Right cardiac atrium (tissue), 5 donors: ENCODE data around the gene IGFN1. TPM values are rescaled to one million over a fixed set of nuclear protein-coding genes. Genes with fewer than 3 reads are reported as not detected.

ENCODE experiments used
- ATAC-seq, 2 donors: fragments of 200-7000 bp; cut with Tn5 transposase; one replicate each; pipeline versions ENCODE4 v1.8.0 to v1.9.1; 2020; ENCODE audit warnings: moderate library complexity in 2 of 2, mild to moderate bottlenecking in 1 of 2
- DNase-seq, 3 donors: peaks; one replicate each; pipeline ENCODE4 v3.0.0-alpha.2; 2020
- H3K27ac ChIP-seq: one replicate; pipeline ENCODE4 v1.5.1; 2013; ENCODE audit warnings: mild to moderate bottlenecking, low read length, control low read depth, moderate library complexity
- H3K27me3 ChIP-seq: one replicate; pipeline ENCODE4 v1.6.1; 2013; ENCODE audit not compliant: control insufficient read depth, insufficient read depth
- H3K4me1 ChIP-seq: one replicate; pipeline ENCODE4 v1.6.1; 2013; ENCODE audit warnings: low read length; ENCODE audit not compliant: control insufficient read depth, insufficient read depth
- H3K4me3 ChIP-seq: one replicate; pipeline ENCODE4 v1.5.1; 2013; ENCODE audit warnings: low read length, control low read depth
- H3K9me3 ChIP-seq: one replicate; pipeline ENCODE4 v1.6.1; 2013; ENCODE audit warnings: low read length; ENCODE audit not compliant: control insufficient read depth
- WGBS: extraction: QIAGEN DNeasy Blood & Tissue Kit; methylation state at CpG from one replicate; pipeline ENCODE4 v1.1.7; 2013; 5-methylcytosine and 5-hydroxymethylcytosine counted together
- intact Hi-C, 4 donors: fragments of 100-400 bp; cut with DNase I; formaldehyde crosslinking; loops; one replicate each; pipeline versions ENCODE4 v1.11.0 to v1.14.0; 2022 to 2023
- polyA plus RNA-seq: library from polyadenylated mRNA; stranded (reverse); fragments of 200-250 nt; gene quantifications from one replicate; pipeline ENCODE4 v1.2.3, GENCODE V29; 2013
- total RNA-seq, 4 donors: library from RNA; stranded (reverse); fragmentation: NEBNext Ultra II Directional; extraction: Animal tissue kit (Norgen Biotek cat#: 25700); gene quantifications; one replicate each; pipeline ENCODE4 v1.2.1, GENCODE V29; 2021
- donor health status: healthy with polysubstance abuse.
- donor health status: DM: no; HTN: yes; CAD: no.
- donor health status: DM: no; HTN: no; CAD: no.
- donor health status: DM: no; HTN: yes; CAD: no; lungs with severe emphysema.
- donor health status: DM: yes; HTN: yes; CAD: no.

IGFN1 gene
- total and polyA plus RNA-seq, 5 donors: 0.14 to 1.6 (median 0.54) TPM

DNA sequence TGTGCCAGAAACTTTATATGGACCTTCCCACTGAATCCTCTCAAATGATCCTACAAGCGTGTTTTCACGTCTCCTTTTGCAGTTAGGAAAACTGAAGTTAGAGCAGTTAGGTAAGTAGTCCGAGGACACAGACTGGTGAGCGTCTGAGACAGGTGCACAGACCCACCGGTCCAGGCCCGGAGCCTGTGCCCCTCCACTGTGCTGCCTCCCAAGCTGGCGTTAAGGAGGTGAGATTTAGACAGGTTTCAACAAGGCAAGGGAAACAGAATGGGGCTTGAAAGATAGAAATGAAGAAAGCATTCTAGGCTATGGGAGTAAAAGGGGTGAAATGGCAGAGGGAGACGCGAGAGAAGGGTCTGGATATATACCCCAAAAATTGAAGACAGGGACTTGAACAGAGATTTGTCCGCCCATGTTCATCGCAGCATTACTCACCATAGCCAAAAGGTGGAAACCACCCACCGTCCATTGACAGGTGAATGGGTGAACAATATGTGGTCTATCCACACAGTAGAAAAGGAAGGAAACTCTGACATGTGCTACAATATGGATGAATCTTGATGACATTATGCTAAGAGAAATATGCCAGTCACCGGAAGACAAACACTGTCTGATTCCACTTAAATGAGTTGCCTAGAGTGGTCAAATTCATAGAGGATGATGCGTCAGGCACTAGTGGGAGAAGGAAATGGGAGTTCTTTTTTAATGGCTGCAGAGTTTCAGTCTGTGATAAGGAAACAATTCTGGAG lies 77.0 kb downstream of the IGFN1 start:
- WGBS: 83% methylated on average over 14 of the region's 14 CpGs
- intact Hi-C loops: no loop called here
- Histone ChIP-seq H3K9me3 (no peaks in the 10 kb centered on the region), H3K4me1 (no peaks in the 10 kb centered on the region), H3K27me3 (no peaks in the 10 kb centered on the region), H3K27ac (no peak overlapping the region), H3K4me3 (no peak overlapping the region)
- no peak for DNase-seq
- ATAC-seq: no peak

DNA sequence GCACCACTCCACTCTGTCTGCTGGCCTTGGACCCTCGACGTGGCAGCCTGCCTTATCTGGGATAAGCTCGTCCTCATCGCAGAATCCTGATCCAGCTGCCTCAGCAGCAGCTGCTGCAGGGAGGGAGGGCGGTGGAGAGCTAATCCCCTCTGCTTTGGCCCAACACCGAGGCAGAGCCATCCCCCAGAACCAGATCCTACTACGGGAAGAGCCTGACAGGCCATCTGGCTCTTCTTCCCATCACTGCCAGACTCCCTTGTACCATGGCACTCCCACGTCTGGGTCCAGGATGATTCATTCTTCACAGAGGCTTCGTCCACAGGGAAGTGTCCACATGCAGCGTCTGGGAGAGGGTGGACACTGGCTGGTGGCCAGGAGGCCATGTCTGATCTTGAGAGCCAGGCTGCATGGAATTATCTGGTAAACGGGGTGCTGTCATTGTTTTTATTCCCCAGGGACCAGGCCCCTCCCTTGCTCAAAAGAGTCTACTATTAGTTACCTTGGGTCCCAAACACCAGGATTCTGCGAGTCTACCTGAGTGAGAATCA lies 78.1 kb downstream of the IGFN1 start:
- ATAC-seq: peak in 1 of 2 donors; percentile 71

DNA sequence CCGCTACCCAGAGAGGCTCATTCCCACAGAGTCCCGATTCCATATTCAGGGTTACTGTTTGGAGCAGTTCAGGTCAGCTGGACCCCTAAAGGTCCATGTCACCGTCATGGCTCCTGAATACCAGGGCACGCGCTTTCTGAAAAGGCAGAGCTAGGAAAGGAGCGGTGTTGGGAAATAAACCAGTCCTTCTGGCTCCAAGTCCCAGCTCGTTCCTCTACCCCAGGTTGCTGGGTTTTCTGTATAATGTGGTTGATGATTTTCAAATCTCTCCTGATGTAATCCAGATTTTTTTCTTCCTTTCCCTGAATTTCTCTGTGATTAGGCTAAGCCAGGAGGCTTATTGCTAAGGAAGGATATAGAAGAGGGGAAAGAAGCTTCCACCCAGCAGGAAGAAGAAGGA lies 78.7 kb downstream of the IGFN1 start:
- H3K27me3 ChIP-seq: no peaks in the 10 kb centered on the region
- H3K27ac ChIP-seq: no peak overlapping the region
- intact Hi-C loops: no loop called here
- ATAC-seq (no peak), DNase-seq (no peak)
- 87% methylated on average over 7 of the region's 7 CpGs for WGBS
- H3K4me3 ChIP-seq: no peak overlapping the region
- no peaks in the 10 kb centered on the region for H3K9me3 ChIP-seq
- no peaks in the 10 kb centered on the region for H3K4me1 ChIP-seq

More for the DNA sequence above, 78.1 kb downstream of the IGFN1 start:
- DNase-seq: peak in 1 of 3 donors; percentile 62
- WGBS: 26% methylated on average over 12 of the region's 12 CpGs
- no peaks in the 10 kb centered on the region for H3K27me3 ChIP-seq
- H3K27ac ChIP-seq: no peak overlapping the region
- H3K4me3 ChIP-seq: no peak overlapping the region
- H3K9me3 ChIP-seq: no peaks in the 10 kb centered on the region
- no peaks in the 10 kb centered on the region for H3K4me1 ChIP-seq
- intact Hi-C loops: no loop called here

DNA sequence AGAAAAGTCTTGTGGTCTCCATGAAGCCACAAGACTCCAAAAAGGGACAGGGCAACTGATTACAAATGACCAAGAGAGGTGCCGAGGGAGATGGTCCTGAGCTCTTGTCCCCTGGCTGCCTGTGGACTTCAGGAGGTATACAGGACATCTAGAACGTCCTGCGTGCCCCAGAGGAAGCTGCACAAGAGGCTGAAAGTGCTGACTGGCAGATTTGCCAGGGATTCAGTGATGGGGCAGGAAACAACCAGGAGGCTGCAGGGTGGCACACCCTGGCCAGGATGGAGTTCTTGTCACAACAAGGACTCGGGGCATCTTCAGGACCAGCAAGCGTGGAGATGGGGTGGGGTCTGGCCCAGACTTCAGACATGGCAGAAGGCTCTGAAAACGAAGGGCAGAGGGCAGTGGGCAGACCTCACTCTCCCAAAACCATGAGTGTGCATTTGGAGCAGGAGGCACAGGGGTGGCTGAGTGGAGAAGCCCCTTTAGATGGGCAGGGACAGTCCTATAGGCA lies 79.3 kb downstream of the IGFN1 start:
- intact Hi-C loops: no loop called here
- Histone ChIP-seq H3K9me3 (no peaks in the 10 kb centered on the region), H3K4me1 (no peaks in the 10 kb centered on the region), H3K4me3 (no peak overlapping the region), H3K27me3 (no peaks in the 10 kb centered on the region), H3K27ac (no peak overlapping the region)
- no peak for DNase-seq
- ATAC-seq: no peak
- 87% methylated on average over 6 of the region's 6 CpGs for WGBS

DNA sequence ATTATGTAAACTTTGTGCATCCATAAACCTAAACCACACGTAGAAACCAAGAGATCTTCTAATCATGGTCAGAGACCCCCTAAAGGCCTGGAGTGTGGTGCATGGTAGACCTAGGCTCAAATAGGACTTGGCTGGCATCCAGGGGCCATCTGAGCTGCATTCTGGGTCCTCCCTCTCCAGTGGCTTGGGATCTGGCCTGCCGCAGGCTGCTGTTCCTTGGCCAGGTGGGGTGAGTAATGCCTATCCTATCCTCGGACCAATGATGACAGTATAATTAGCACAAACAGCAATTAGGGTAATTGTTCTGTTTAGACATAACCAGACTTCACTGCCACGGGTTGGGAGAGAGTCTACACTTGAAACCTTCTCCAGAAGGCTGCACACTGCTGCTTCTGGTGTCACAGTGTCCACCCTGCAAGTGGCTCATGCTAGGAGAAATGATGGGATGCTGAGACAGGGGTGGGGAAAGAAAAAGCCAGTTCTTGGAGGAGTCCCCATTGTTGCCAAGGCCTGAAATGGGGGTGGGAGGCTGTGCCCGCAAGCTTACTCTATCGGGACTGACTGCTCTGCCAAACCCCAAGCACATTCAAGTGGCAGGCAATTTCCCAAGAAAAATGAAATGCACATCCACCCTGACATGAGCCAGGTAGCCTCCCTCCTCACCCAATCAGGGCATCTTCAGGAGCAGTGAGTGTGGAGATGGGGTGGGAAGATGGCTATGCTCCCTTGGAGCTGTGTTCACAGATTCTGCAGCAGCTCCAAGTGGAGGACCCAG lies 80.2 kb downstream of the IGFN1 start:
- 83% methylated on average over 6 of the region's 6 CpGs for WGBS
- intact Hi-C loops: no loop called here

DNA sequence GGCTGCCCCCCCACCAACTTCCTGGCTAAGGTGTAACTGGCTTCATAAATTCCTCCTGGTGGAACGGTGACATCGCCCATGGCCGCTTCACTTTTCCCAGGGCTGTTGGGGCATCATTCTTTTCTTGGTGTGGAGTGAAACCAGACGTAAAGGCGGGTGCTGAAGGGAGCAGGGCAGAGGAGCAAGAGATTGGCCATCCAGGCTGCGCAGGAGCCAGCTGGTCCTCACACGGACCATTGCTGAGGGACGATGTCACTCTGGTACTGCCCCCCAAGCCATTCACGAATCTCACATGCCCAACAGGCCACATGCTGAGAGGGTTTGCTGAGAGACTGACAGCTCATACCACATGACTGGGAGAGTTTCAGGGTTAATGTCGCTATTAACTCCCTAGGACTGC lies 82.2 kb downstream of the IGFN1 start:
- no peaks in the 10 kb centered on the region for H3K9me3 ChIP-seq
- intact Hi-C loops: no loop called here
- H3K4me3 ChIP-seq: no peak overlapping the region
- H3K27ac ChIP-seq: no peak overlapping the region
- H3K4me1 ChIP-seq: no peaks in the 10 kb centered on the region
- DNase-seq (no peak), ATAC-seq (no peak)
- WGBS: 78% methylated on average over 10 of the region's 10 CpGs
- no peaks in the 10 kb centered on the region for H3K27me3 ChIP-seq

More for the DNA sequence above, 80.2 kb downstream of the IGFN1 start:
- no peak overlapping the region for H3K4me3 ChIP-seq
- H3K4me1 ChIP-seq: no peaks in the 10 kb centered on the region
- no peak for ATAC-seq
- no peak for DNase-seq
- no peaks in the 10 kb centered on the region for H3K27me3 ChIP-seq
- H3K9me3 ChIP-seq: no peaks in the 10 kb centered on the region
- H3K27ac ChIP-seq: no peak overlapping the region

DNA sequence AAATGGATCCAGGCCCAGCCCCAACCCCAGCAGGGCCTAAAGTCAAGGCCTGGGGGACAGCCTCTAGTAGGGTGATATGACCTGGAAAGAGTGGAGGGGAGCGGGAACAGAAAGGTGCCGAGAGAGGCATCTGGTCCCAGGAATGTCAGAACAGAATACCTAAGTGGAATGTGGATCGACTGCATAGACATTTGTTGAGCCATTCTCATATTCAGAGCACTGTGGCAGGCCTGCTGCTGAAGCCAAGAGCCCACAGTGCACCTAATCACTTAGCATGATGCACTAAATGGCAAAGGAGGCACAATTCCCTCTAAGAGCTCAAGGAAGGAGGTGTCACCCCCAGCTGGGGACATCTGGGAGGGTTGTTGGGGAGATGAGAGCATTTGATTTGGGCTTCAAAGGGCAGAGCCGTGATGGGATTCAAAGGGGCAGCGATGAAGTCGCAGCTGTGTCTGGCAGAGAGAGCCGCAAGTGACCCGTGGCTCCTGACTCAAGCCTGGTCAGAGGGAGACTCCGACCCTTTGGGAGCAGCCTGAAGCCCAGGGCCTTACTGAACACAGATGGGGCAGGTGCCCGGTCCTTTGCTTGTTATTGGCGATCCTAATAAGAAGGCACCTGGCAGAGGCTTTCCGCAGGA lies 84.1 kb downstream of the IGFN1 start:
- H3K27me3 ChIP-seq: no peaks in the 10 kb centered on the region
- H3K27ac ChIP-seq: peak overlapping the region; percentile 9
- DNase-seq (no peak), ATAC-seq (no peak)
- WGBS: 89% methylated on average over 12 of the region's 12 CpGs
- no peaks in the 10 kb centered on the region for H3K9me3 ChIP-seq
- intact Hi-C loops: no loop called here
- H3K4me3 ChIP-seq: no peak overlapping the region
- no peaks in the 10 kb centered on the region for H3K4me1 ChIP-seq

DNA sequence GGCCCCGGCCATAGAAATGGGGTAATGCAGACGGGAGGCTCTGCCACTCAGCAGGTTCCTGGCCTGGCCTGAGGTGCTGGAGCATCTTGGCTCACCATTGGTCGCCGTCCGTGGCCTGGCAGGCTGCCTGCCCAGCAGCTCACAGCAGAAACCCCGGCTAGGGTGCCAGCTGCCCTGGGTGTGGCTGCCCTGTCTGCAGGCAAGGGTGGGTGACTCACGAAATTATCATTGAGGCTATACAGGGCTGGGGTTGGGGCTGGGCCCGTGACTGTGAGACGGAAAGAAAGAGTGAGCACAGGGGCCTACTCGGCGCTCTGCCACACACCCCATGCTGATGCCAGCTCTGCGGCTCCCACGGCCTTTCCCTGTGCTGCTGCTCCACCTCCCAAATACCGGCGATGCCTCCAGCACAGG lies 84.6 kb downstream of the IGFN1 start:
- H3K9me3 ChIP-seq: no peaks in the 10 kb centered on the region
- H3K4me3 ChIP-seq: no peak overlapping the region
- intact Hi-C loops: no loop called here
- H3K4me1 ChIP-seq: no peaks in the 10 kb centered on the region
- DNase-seq (peak; percentile 75 to 86 (median 81)), ATAC-seq (peak; percentile 77 to 95)
- H3K27ac ChIP-seq: peak overlapping the region; percentile 9
- WGBS: 61% methylated on average over 15 of the region's 15 CpGs
- no peaks in the 10 kb centered on the region for H3K27me3 ChIP-seq

DNA sequence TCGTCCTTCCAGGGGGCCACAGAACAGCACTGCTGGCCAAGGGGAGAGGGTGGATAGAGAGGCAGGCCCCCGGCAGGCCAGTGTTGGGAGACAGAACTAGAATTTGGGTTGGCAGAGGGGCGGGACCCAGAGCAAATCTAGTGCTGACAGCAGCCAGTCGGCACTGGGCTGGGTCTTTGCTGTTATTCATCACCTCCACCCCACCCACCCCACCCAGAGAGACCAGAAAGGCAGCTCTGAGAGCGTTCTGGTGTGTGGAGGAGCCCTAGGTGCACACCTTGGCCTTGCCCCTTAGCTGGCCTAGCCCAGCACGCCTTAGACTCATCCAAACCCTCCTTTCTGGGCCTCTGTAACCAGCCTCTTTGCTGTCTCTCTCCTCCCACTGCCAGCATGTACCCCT lies 86.3 kb downstream of the IGFN1 start:
- H3K27me3 ChIP-seq: no peaks in the 10 kb centered on the region
- WGBS: 81% methylated on average over 6 of the region's 6 CpGs
- no peaks in the 10 kb centered on the region for H3K4me1 ChIP-seq
- H3K9me3 ChIP-seq: no peaks in the 10 kb centered on the region
- DNase-seq: no peak
- intact Hi-C loops: no loop called here
- no peak overlapping the region for H3K27ac ChIP-seq
- no peak for ATAC-seq
- H3K4me3 ChIP-seq: no peak overlapping the region

DNA sequence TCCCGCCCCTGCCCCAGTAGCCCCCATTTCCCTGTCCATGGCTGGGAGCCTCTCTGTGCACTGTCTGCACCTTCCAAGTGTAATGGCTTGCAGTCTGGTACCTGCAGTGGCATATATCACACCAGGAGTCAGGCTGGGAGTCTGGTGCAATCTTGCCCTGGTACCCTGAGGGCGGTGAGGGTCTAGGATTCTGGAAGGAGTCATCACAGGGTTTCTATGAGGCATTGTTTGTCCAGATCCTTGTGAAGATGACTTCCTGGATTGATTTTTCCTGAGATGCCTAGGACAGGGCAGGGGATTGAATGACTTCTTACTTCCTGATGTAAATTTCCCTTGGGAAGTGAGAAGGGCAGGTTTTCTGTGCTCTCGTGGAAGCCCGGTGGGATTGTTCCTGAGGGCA lies 86.8 kb downstream of the IGFN1 start:
- ATAC-seq (no peak), DNase-seq (no peak)
- 69% methylated on average over 4 of the region's 4 CpGs for WGBS
- Histone ChIP-seq H3K4me3 (no peak overlapping the region), H3K4me1 (no peaks in the 10 kb centered on the region), H3K27me3 (no peaks in the 10 kb centered on the region), H3K9me3 (no peaks in the 10 kb centered on the region), H3K27ac (no peak overlapping the region)
- intact Hi-C loops: no loop called here
